GM12891 (cell line): ENCODE measurements around the gene GSG1.

Experiments used
- POLR2A ChIP-seq: IDR thresholded peaks from 2 replicates; pipeline ENCODE4 v1.6.1; 2011; ENCODE audit warnings: low read depth, low read length, control low read depth
- POLR2AphosphoS5 ChIP-seq: IDR thresholded peaks from 2 replicates; pipeline ENCODE4 v1.6.1; 2011; ENCODE audit warnings: low read depth, low read length, control low read depth

GRCh38 chr12:13152281-13152680 is 48.8 kb upstream of the GSG1 start:
- no peak for TF ChIP-seq POLR2AphosphoS5
- no peak for TF ChIP-seq POLR2A
